OCI-LY1 (cell line): Measurements from ENCODE around the gene MRPS14.

ENCODE experiments used
- H2AFZ ChIP-seq: fragments of 200-600 bp; sonication (generic), shearing (Covaris generic); 2 replicates; pipeline ENCODE4 v1.6.0; 2014; ENCODE audit warnings: antibody characterized with exemption, mild to moderate bottlenecking, low read length
- H3F3A ChIP-seq: fragments of 200-600 bp; sonication (generic), shearing (Covaris generic); 2 replicates; pipeline ENCODE4 v1.6.0; 2014; ENCODE audit warnings: mild to moderate bottlenecking, antibody characterized with exemption, low read length, moderate library complexity; ENCODE audit not compliant: insufficient read depth
- H3K27ac ChIP-seq: fragments of 200-600 bp; sonication (generic); 2 replicates; pipeline ENCODE4 v1.5.1; 2014; ENCODE audit warnings: low read length, mixed run types, mild to moderate bottlenecking, low read depth; ENCODE audit not compliant: poor library complexity, severe bottlenecking
- H3K27me3 ChIP-seq: fragments of 200-600 bp; sonication (generic); 2 replicates; pipeline ENCODE4 v1.6.0; 2014; ENCODE audit warnings: antibody characterized with exemption, mild to moderate bottlenecking, low read length, moderate library complexity; ENCODE audit not compliant: insufficient read depth
- H3K36me3 ChIP-seq: fragments of 200-600 bp; sonication (generic); 2 replicates; pipeline ENCODE4 v1.6.1; 2014; ENCODE audit warnings: mild to moderate bottlenecking, antibody characterized with exemption, low read length, moderate library complexity, mixed read lengths; ENCODE audit not compliant: insufficient read depth
- H3K4me1 ChIP-seq: fragments of 200-600 bp; sonication (generic); 2 replicates; pipeline ENCODE4 v1.5.1; 2014; ENCODE audit warnings: mild to moderate bottlenecking, low read length, moderate library complexity; ENCODE audit not compliant: insufficient read depth, severe bottlenecking
- H3K4me2 ChIP-seq: fragments of 200-600 bp; sonication (generic), shearing (Covaris generic); 2 replicates; pipeline ENCODE4 v1.6.1; 2014; ENCODE audit warnings: low read length
- H3K4me3 ChIP-seq: fragments of 200-600 bp; sonication (generic); 2 replicates; pipeline ENCODE4 v1.5.1; 2014; ENCODE audit warnings: low read length, low read depth, mild to moderate bottlenecking, mixed read lengths; ENCODE audit not compliant: poor library complexity, severe bottlenecking
- H3K79me2 ChIP-seq: fragments of 200-600 bp; shearing (Covaris generic); 2 replicates; pipeline ENCODE4 v1.6.1; 2016; ENCODE audit warnings: mixed run types, low read length, mixed read lengths; ENCODE audit not compliant: insufficient read depth
- H3K9ac ChIP-seq: fragments of 200-600 bp; sonication (generic), shearing (Covaris generic); 2 replicates; pipeline ENCODE4 v1.6.1; 2014; ENCODE audit warnings: mild to moderate bottlenecking, low read length, mixed read lengths
- H3K9me2 ChIP-seq: fragments of 200-600 bp; sonication (generic), shearing (Covaris generic); 2 replicates; pipeline ENCODE4 v1.6.1; 2014; ENCODE audit warnings: low read depth, mild to moderate bottlenecking, low read length, mixed read lengths
- H3K9me3 ChIP-seq: fragments of 200-600 bp; shearing (Covaris generic); 2 replicates; pipeline ENCODE4 v1.6.1; 2014; ENCODE audit warnings: low read length, mixed read lengths
- H4K20me1 ChIP-seq: fragments of 200-600 bp; sonication (generic), shearing (Covaris generic); 2 replicates; pipeline ENCODE4 v1.6.0; 2016; ENCODE audit warnings: mild to moderate bottlenecking, low read length; ENCODE audit not compliant: insufficient read depth
- CTCF ChIP-seq: fragments of 200-600 bp; sonication (generic), shearing (Covaris generic); IDR thresholded peaks from 2 replicates; pipeline ENCODE4 v1.5.1; 2017; ENCODE audit warnings: mild to moderate bottlenecking, antibody characterized with exemption, low read length, moderate library complexity, mixed read lengths
- EZH2 ChIP-seq: fragments of 200-600 bp; sonication (generic), shearing (Covaris generic); IDR thresholded peaks from 2 replicates; pipeline ENCODE4 v1.8.0; 2017; ENCODE audit warnings: borderline replicate concordance, mixed run types, mild to moderate bottlenecking, antibody characterized with exemption, low read length, moderate library complexity, mixed read lengths

MRPS14 gene

GRCh38 chr1:174971466-174971865, 51.8 kb downstream of the MRPS14 start:
- no peaks in the 10 kb centered on the region for H3F3A ChIP-seq
- peaks cover 51% of the 10 kb centered on the region for H3K36me3 ChIP-seq
- no peak overlapping the region for H3K4me3 ChIP-seq
- no peaks in the 10 kb centered on the region for H3K9me2 ChIP-seq
- no peak overlapping the region for H3K4me2 ChIP-seq
- no peak overlapping the region for H3K9ac ChIP-seq
- no peaks in the 10 kb centered on the region for H3K27me3 ChIP-seq
- H3K9me3 ChIP-seq, result no peaks in the 10 kb centered on the region
- no peaks in the 10 kb centered on the region for H3K79me2 ChIP-seq
- no peaks in the 10 kb centered on the region for H4K20me1 ChIP-seq
- no peak overlapping the region for H3K27ac ChIP-seq
- TF ChIP-seq CTCF (no peak), EZH2 (no peak)
- H2AFZ ChIP-seq, result no peak overlapping the region
- H3K4me1 ChIP-seq, result peaks cover 32% of the 10 kb centered on the region

DNA sequence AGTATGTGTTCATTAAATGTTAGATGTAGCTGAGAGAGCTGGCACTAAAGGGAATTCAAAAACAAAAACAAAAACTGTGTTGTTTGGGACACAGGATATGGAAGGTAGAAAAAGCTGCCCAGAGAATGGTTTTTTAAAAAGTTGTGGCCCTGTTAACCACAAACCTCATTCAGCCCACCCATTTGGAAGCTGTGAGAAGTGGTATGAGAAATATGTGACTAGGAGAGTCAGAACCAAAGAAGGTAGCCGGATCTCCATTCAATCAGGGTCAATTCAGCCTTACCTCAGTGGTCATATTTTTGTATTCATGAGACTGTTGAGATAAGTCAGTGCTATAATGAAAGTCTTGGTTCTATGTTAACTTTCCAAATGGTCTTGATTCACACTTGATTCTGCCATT, 53.2 kb downstream of the MRPS14 start:
- no peak for TF ChIP-seq CTCF
- no peak for TF ChIP-seq EZH2
- peaks cover 36% of the 10 kb centered on the region; the same call in 1 of the 2 replicates for H3K36me3 ChIP-seq
- no peaks in the 10 kb centered on the region for H4K20me1 ChIP-seq
- no peak overlapping the region for H3K4me3 ChIP-seq
- H3K27ac ChIP-seq, result peak overlapping the region; percentile 94
- no peaks in the 10 kb centered on the region for H3F3A ChIP-seq
- H3K9ac ChIP-seq, result no peak overlapping the region
- H3K4me1 ChIP-seq, result peaks cover 47% of the 10 kb centered on the region
- H3K4me2 ChIP-seq, result no peak overlapping the region
- H3K9me2 ChIP-seq, result no peaks in the 10 kb centered on the region
- no peaks in the 10 kb centered on the region for H3K9me3 ChIP-seq
- no peak overlapping the region for H2AFZ ChIP-seq
- no peaks in the 10 kb centered on the region for H3K79me2 ChIP-seq
- H3K27me3 ChIP-seq, result no peaks in the 10 kb centered on the region

DNA sequence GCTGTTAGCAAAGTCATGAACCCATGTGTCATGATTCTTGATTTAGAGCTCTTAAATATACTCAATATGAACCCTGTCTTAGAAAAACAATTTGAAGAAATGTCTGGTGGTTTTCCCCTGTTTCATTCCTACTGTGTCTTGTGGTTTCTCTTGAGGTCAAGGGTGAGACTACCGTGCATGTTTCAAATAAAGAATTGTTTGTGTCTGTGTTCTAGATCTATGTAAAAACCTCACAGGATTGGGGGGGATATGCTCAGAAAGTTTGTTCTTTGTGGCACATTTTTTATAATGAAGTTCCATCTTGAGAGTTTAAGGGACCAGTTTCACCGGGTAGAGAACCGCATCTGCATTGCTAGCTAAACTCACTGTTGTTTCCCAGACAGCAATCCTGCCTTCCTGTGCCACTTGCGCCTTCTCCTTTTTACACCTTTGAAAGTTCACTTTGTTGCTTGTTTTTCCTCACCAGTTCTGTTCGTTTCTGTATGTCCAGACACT, 54.4 kb downstream of the MRPS14 start:
- Histone ChIP-seq H3K4me2 (peak overlapping the region; percentile 33), H3F3A (peaks cover 5% of the 10 kb centered on the region; the same call in 1 of the 2 replicates), H3K9me2 (no peaks in the 10 kb centered on the region), H3K27ac (peak overlapping the region; percentile 94), H3K36me3 (peaks cover 26% of the 10 kb centered on the region; the same call in 1 of the 2 replicates), H3K27me3 (no peaks in the 10 kb centered on the region), H3K9me3 (no peaks in the 10 kb centered on the region), H3K9ac (peak overlapping the region; percentile 39; the same call in 1 of the 2 replicates), H3K4me1 (peaks cover 58% of the 10 kb centered on the region), H3K79me2 (no peaks in the 10 kb centered on the region), H2AFZ (no peak overlapping the region), H4K20me1 (no peaks in the 10 kb centered on the region), H3K4me3 (no peak overlapping the region)
- TF ChIP-seq EZH2, result no peak
- no peak for TF ChIP-seq CTCF
